ENCODE measurements around the gene SAP30BP.

DNA sequence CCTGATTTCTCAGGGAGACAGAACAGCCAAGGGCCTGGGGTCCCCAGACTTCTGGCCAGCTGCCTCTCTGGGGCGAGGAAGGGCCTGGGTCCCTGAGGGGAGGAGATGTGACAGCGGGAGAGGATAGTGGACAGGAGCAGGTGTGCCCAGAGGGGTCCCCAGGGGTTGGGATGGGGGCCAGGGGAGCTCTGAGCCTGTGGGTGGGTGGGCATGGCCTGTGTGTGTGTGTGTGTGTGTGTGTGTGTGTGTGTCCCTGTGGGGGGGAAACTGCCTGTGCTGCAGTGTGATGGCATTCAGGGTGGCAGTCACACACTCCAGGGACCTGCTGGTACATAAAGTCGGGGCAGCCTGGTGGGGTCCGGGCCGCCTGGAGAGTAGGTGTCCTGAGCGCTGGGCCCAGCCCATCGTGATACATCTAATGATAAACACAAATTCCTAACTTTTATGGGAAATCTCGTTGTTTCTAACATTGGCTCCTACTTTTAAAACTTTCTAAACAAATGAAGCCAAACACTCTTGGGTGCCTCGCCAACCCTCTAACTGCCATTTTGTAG lies 55.5 kb downstream of the SAP30BP start:
- TF ChIP-seq, protein P1, sequence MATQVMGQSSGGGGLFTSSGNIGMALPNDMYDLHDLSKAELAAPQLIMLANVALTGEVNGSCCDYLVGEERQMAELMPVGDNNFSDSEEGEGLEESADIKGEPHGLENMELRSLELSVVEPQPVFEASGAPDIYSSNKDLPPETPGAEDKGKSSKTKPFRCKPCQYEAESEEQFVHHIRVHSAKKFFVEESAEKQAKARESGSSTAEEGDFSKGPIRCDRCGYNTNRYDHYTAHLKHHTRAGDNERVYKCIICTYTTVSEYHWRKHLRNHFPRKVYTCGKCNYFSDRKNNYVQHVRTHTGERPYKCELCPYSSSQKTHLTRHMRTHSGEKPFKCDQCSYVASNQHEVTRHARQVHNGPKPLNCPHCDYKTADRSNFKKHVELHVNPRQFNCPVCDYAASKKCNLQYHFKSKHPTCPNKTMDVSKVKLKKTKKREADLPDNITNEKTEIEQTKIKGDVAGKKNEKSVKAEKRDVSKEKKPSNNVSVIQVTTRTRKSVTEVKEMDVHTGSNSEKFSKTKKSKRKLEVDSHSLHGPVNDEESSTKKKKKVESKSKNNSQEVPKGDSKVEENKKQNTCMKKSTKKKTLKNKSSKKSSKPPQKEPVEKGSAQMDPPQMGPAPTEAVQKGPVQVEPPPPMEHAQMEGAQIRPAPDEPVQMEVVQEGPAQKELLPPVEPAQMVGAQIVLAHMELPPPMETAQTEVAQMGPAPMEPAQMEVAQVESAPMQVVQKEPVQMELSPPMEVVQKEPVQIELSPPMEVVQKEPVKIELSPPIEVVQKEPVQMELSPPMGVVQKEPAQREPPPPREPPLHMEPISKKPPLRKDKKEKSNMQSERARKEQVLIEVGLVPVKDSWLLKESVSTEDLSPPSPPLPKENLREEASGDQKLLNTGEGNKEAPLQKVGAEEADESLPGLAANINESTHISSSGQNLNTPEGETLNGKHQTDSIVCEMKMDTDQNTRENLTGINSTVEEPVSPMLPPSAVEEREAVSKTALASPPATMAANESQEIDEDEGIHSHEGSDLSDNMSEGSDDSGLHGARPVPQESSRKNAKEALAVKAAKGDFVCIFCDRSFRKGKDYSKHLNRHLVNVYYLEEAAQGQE (IDR thresholded peaks at IDR 0.05; ENCODE audit: unreplicated experiment): no peak
- TF ChIP-seq, protein P2, sequence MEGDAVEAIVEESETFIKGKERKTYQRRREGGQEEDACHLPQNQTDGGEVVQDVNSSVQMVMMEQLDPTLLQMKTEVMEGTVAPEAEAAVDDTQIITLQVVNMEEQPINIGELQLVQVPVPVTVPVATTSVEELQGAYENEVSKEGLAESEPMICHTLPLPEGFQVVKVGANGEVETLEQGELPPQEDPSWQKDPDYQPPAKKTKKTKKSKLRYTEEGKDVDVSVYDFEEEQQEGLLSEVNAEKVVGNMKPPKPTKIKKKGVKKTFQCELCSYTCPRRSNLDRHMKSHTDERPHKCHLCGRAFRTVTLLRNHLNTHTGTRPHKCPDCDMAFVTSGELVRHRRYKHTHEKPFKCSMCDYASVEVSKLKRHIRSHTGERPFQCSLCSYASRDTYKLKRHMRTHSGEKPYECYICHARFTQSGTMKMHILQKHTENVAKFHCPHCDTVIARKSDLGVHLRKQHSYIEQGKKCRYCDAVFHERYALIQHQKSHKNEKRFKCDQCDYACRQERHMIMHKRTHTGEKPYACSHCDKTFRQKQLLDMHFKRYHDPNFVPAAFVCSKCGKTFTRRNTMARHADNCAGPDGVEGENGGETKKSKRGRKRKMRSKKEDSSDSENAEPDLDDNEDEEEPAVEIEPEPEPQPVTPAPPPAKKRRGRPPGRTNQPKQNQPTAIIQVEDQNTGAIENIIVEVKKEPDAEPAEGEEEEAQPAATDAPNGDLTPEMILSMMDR (conservative IDR thresholded peaks at IDR 0.05; ENCODE audit: low read depth in 2 of 2): no peak
- TF ChIP-seq, protein P3, sequence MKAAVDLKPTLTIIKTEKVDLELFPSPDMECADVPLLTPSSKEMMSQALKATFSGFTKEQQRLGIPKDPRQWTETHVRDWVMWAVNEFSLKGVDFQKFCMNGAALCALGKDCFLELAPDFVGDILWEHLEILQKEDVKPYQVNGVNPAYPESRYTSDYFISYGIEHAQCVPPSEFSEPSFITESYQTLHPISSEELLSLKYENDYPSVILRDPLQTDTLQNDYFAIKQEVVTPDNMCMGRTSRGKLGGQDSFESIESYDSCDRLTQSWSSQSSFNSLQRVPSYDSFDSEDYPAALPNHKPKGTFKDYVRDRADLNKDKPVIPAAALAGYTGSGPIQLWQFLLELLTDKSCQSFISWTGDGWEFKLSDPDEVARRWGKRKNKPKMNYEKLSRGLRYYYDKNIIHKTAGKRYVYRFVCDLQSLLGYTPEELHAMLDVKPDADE (IDR thresholded peaks at IDR 0.05): no peak
- TF ChIP-seq POLR2AphosphoS5 (IDR thresholded peaks at IDR 0.05; ENCODE audit: low read depth): no peak

Measured in GM23338 (cell line).